ENCODE results near the gene IL31. TPM values are rescaled to one million over a fixed set of nuclear protein-coding genes. Genes with fewer than 3 reads are reported as not detected.

The IL31 gene
- total RNA-seq, 1 donor from 2014 or later: not detected

Other genes starting within 250 kb of the IL31 start
- gene BCL7A, start 152.3 kb downstream of the IL31 start, total RNA-seq (ENCODE audit: unreplicated experiment): 148 TPM
- gene MLXIP, start 95.5 kb downstream of the IL31 start, total RNA-seq (ENCODE audit: unreplicated experiment): 120 TPM
- gene LRRC43, start 8.9 kb upstream of the IL31 start, total RNA-seq (ENCODE audit: unreplicated experiment): 4.3 TPM
- 1.8 TPM for gene B3GNT4, start 29.5 kb upstream of the IL31 start, total RNA-seq (ENCODE audit: unreplicated experiment)
- gene DIABLO, start 51.8 kb upstream of the IL31 start, total RNA-seq (ENCODE audit: unreplicated experiment): 68.7 TPM
- gene VPS33A, start 92.3 kb upstream of the IL31 start, total RNA-seq (ENCODE audit: unreplicated experiment): 49.2 TPM
- gene CLIP1, start 248.4 kb upstream of the IL31 start, total RNA-seq (ENCODE audit: unreplicated experiment): 65.7 TPM

All from glutamatergic neuron (in vitro differentiated cells).